GM19193 (cell line): ENCODE data around the gene TCEANC.

Source experiments
- POLR2A ChIP-seq: IDR thresholded peaks from 4 replicates; pipeline ENCODE4 v1.6.1; 2011; ENCODE audit not compliant: insufficient read depth, insufficient read length; ENCODE audit errors: extremely low read depth

The TCEANC gene

GRCh38 chrX:13650318-13650717 is 2.6 kb upstream of the TCEANC start:
- TF ChIP-seq POLR2A = no peak

GRCh38 chrX:13651150-13651549 is 1.8 kb upstream of the TCEANC start:
- TF ChIP-seq POLR2A = no peak

- TF ChIP-seq POLR2A = no peak
Observed at GRCh38 chrX:13652287-13652793, 601 bp upstream of the TCEANC start.

GRCh38 chrX:13654116-13654515 is 1.2 kb downstream of the TCEANC start:
- no peak for TF ChIP-seq POLR2A

GRCh38 chrX:13655674-13656073 is 2.7 kb downstream of the TCEANC start:
- TF ChIP-seq POLR2A = no peak

- no peak for TF ChIP-seq POLR2A
Observed at GRCh38 chrX:13658602-13659001, 5.7 kb downstream of the TCEANC start.

GRCh38 chrX:13659063-13659462 is 6.1 kb downstream of the TCEANC start:
- no peak for TF ChIP-seq POLR2A

- no peak for TF ChIP-seq POLR2A
Observed at GRCh38 chrX:13661735-13662288, 8.9 kb downstream of the TCEANC start.

GRCh38 chrX:13662355-13662791 is 9.4 kb downstream of the TCEANC start:
- no peak for TF ChIP-seq POLR2A

GRCh38 chrX:13664020-13664419 is 11.1 kb downstream of the TCEANC start:
- no peak for TF ChIP-seq POLR2A

- TF ChIP-seq POLR2A = no peak
Observed at GRCh38 chrX:13666836-13667235, 13.9 kb downstream of the TCEANC start.

- TF ChIP-seq POLR2A = no peak
Observed at GRCh38 chrX:13667919-13668318, 15.0 kb downstream of the TCEANC start.

- no peak for TF ChIP-seq POLR2A
Observed at GRCh38 chrX:13669246-13669737, 16.4 kb downstream of the TCEANC start.

- TF ChIP-seq POLR2A = no peak
Observed at GRCh38 chrX:13670197-13670596, 17.3 kb downstream of the TCEANC start.

GRCh38 chrX:13673016-13673415 is 20.1 kb downstream of the TCEANC start:
- TF ChIP-seq POLR2A = no peak

GRCh38 chrX:13676885-13677284 is 23.9 kb downstream of the TCEANC start:
- TF ChIP-seq POLR2A = no peak

- TF ChIP-seq POLR2A = no peak
Observed at GRCh38 chrX:13681595-13681994, 28.7 kb downstream of the TCEANC start.

GRCh38 chrX:13684361-13684760 is 31.4 kb downstream of the TCEANC start:
- no peak for TF ChIP-seq POLR2A
